Stimulated activated CD8-positive, alpha-beta memory T cell treated with anti-CD3 and anti-CD28 coated beads, Interleukin-7, amount 100 ng/mL, for 1 hour (primary cell): ENCODE data around the gene FIBCD1.

Experiments
- DNase-seq, 2 donors: peaks; one replicate each; pipeline ENCODE4 v3.0.0-alpha.2; 2020; ENCODE audit warnings: low read depth in 2 of 2

FIBCD1 gene

DNA sequence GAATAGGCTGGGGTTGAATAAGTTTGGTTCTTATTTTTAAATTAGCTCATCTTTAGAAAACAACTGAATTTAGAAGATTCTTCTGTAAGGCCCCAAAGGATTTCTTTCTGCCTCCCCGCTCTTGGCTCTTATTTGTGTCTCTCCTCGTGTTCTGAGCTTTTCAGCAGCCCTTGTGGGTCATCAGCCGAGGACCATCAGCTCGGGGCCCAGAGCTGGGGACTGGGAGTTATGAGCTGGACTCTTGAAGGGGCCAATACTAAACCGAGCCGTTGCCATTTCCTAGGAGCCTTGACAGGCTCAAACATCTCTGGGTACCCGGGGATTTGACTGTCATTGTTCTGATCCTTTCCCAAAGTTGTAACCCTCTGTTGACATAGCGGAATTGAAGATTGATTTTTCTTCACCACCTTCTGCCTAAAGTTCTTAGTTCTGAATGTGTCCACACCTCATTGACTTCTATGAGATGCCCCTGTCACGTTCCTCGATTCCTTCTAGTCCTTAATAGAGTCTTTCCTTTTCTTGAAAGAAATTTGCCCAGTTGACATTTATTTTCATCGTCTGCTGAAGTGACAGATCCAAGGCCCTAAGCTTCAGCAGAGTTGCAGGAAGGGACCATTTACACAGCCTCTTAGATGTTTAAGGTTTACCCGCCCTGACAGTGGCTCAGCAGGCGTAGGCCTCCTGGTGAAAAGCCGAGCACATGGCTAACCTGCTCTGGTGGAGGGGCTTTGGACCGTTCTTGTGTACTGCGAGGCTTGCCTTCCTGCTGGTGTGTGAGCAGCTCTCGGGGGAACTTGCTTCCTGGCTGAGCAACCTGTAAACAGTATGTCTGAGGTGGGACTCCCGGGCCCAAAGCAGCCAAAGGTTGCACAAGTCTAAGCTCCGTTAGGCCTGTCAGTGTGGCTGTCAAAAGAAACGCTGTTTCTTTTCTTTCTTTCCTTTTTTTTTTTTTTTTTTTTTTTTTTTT is 80.0 kb downstream of the FIBCD1 start:
- DNase-seq: no peak

DNA sequence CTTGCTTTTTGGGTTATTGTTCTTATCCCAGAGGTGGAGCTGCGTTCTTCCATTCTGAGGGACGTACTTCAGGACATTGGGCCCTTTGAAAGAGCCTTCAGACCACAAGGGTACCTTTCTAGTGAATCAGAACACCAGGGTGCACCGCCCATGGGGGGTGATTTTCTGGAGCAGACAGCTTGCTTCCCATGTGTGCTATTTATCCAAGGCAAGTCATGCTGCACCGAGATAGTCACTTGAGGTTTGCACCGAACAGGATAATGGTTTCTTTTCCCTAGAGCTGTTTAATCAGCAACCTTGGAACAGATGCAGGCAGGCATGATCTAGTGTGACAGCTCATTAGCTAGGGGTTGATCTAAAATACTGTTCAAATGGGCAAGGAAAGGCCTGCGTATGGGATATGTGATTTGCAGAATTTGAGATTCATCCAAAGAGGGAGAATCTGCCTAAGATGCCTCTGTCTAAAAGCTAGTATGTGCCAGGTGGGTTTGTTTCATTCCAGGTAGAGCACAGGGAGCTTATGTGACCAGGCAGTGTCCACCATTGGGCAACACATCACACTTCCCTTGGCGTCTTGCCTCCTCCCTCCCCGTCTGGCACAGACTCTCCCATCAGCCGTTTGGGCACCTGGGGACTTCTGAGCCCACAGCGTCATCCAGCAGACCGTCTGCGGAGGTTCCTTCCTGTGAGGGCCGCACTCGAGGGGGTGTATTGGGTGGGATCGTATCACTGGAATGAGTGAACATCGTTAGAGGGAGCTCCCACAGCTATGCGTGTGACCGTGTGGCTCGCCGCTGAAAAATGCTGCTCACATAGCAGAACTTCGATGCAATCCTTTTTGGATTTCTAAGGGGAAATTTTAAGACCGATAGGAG is 80.9 kb downstream of the FIBCD1 start:
- DNase-seq: no peak

DNA sequence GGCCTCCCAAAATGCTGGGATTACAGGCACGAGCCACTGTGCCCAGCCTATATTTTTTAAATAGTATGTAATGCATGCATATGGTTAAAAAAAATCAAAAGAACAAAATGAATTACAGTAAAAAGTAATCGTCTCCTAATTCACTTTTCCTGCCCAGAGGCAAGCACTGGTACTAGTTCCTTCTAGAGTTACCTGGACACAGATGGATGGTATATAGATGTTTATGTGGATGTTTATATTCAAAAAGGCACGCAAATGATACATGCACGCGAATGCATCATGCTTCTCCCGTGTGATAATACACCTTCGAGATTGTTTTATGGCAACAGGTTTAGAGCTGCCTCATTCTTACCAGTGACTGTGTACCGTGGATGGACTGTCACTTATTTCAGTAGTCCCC is 82.6 kb downstream of the FIBCD1 start:
- DNase-seq: no peak

DNA sequence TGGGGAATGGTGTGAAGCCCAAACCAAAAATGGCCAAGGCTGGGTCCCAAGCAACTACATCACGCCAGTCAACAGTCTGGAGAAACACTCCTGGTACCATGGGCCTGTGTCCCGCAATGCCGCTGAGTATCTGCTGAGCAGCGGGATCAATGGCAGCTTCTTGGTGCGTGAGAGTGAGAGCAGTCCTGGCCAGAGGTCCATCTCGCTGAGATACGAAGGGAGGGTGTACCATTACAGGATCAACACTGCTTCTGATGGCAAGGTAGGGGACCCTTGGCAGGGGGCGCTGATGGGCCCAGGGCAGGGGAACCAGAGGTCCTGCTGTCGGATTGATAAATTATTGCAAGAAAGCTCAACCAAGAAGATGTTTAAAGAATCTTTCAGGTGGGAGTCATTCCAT is 84.2 kb downstream of the FIBCD1 start:
- DNase-seq: no peak

DNA sequence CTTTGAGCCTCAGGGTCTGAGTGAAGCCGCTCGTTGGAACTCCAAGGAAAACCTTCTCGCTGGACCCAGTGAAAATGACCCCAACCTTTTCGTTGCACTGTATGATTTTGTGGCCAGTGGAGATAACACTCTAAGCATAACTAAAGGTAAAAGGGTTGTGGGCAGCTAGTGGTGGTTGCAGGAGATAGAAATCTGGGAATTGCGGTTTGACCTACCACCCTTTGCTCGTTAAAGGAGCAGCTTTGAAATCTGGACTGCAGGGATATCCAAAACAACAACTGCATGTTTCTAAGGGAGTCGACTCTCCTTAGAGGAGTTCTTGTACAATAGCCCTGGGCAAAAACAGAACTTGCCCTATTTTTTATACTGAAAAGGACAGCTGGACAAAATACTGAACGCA is 85.0 kb downstream of the FIBCD1 start:
- no peak for DNase-seq

DNA sequence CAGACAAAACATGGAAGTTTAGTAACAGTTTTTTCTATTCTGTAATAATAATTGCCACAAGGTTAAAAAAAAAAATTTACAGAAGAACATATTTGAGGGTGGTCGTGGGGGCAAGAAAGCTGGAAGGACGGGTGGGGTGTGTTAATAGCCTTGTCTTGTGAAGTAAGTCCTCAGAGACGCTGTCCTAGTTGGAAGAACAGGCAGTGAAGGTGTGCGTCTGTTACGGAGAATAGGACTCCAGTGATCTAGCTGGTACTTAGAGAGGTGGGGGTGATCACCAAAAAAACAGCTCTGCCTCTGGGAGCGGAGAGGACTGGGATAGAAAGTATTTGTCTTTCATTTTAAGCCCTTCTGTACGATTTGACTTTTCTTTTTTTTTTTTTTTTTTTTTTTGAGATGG is 86.2 kb downstream of the FIBCD1 start:
- DNase-seq: no peak
